OCI-LY3 (cell line): ENCODE results near the gene C16orf89.

Experiments
- H2AFZ ChIP-seq: fragments of 200-600, 300-600 bp; shearing (Covaris generic); 2 replicates; pipeline ENCODE4 v1.6.0; 2014; ENCODE audit warnings: antibody characterized with exemption, low read depth, low read length
- H3K27ac ChIP-seq: fragments of 200-600, 300-600 bp; sonication (generic); 2 replicates; pipeline ENCODE4 v1.5.1; 2014; ENCODE audit warnings: mild to moderate bottlenecking, low read length, moderate library complexity, mixed read lengths
- H3K27me3 ChIP-seq: fragments of 200-600, 300-600 bp; sonication (generic); 2 replicates; pipeline ENCODE4 v1.6.1; 2014; ENCODE audit warnings: low read depth, low read length, mixed read lengths
- H3K36me3 ChIP-seq: fragments of 200-600, 300-600 bp; sonication (generic); replicated peaks from 2 replicates; pipeline ENCODE3; 2014; ENCODE audit warnings: low read depth, low read length, mixed read lengths
- H3K4me1 ChIP-seq: fragments of 300-600, 200-600 bp; sonication (generic); 2 replicates; pipeline ENCODE4 v1.6.1; 2014; ENCODE audit warnings: low read length, mixed read lengths
- H3K4me2 ChIP-seq: fragments of 200-600, 300-600 bp; sonication (generic); 2 replicates; pipeline ENCODE4 v1.6.1; 2014; ENCODE audit warnings: low read length, mixed read lengths
- H3K4me3 ChIP-seq: fragments of 300-600, 200-600 bp; sonication (generic); 2 replicates; pipeline ENCODE4 v1.5.1; 2014; ENCODE audit warnings: antibody characterized with exemption, mild to moderate bottlenecking, low read length, moderate library complexity
- H3K79me2 ChIP-seq: fragments of 300-600, 200-600 bp; shearing (Covaris generic); 2 replicates; pipeline ENCODE4 v1.6.1; 2014; ENCODE audit warnings: mild to moderate bottlenecking, low read length, mixed read lengths
- H3K9ac ChIP-seq: fragments of 300-600, 200-600 bp; shearing (Covaris generic); 2 replicates; pipeline ENCODE4 v1.6.0; 2014; ENCODE audit warnings: mild to moderate bottlenecking, low read length, moderate library complexity
- H3K9me3 ChIP-seq: fragments of 200-600, 300-600 bp; shearing (Covaris generic); 2 replicates; pipeline ENCODE4 v1.6.1; 2014; ENCODE audit warnings: low read length, mixed read lengths; ENCODE audit not compliant: insufficient read depth
- H4K20me1 ChIP-seq: fragments of 200-600, 300-600 bp; sonication (generic); 2 replicates; pipeline ENCODE4 v1.6.1; 2016; ENCODE audit warnings: low read length, mixed read lengths; ENCODE audit not compliant: insufficient read depth
- CTCF ChIP-seq: fragments of 200-600, 300-600 bp; sonication (generic); IDR thresholded peaks from 2 replicates; pipeline ENCODE4 v1.5.1; 2014; ENCODE audit warnings: antibody characterized with exemption, low read length, low read depth
- EZH2phosphoT487 ChIP-seq: fragments of 200-600 bp; shearing (Covaris generic); IDR thresholded peaks from 2 replicates; pipeline ENCODE4 v1.6.1; 2018; ENCODE audit warnings: antibody characterized with exemption, mixed run types, low read depth

C16orf89 gene

DNA sequence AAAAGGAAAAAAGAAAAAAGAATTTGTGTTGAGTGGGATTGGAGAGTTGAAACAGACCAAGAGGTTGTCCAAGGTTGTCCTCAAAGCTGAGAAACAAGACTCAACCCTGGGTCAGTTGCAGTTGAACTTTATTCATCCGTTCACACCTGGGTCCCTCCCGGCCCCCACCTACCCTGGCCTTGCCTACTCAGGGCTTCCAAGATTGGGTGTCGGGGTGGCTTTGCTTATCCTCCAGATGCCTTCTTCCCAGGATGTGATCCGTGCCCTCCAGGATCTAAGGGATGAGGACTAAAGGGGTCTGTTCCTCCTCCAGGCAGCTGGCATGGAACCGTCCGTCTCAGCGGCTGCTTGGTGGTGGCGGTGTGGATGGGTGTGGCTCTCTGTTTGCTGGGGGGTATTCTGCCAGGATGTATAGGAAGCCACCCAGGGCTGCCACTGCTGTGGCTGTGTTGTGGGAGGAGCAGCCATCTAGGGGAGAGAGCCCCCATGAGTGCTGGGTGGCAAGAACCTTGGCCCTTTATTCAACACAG, 21.7 kb downstream of the C16orf89 start:
- H3K4me3 ChIP-seq: no peak overlapping the region
- no peak overlapping the region for H3K4me2 ChIP-seq
- no peak overlapping the region for H3K27ac ChIP-seq
- no peaks in the 10 kb centered on the region for H3K9me3 ChIP-seq
- no peak overlapping the region for H3K9ac ChIP-seq
- no peaks in the 10 kb centered on the region for H4K20me1 ChIP-seq
- H3K79me2 ChIP-seq: no peaks in the 10 kb centered on the region
- H2AFZ ChIP-seq: no peak overlapping the region
- TF ChIP-seq EZH2phosphoT487: no peak
- TF ChIP-seq CTCF: no peak
- peaks cover 9% of the 10 kb centered on the region; the same call in 1 of the 2 replicates for H3K4me1 ChIP-seq
- no peaks in the 10 kb centered on the region for H3K36me3 ChIP-seq
- H3K27me3 ChIP-seq: peaks cover 41% of the 10 kb centered on the region

GRCh38 chr16:5042574-5043171, 23.1 kb downstream of the C16orf89 start:
- H3K4me3 ChIP-seq: no peak overlapping the region
- no peaks in the 10 kb centered on the region for H3K9me3 ChIP-seq
- TF ChIP-seq EZH2phosphoT487 (no peak), CTCF (no peak)
- H3K27ac ChIP-seq: no peak overlapping the region
- H3K27me3 ChIP-seq: peaks cover 33% of the 10 kb centered on the region
- H2AFZ ChIP-seq: no peak overlapping the region
- H4K20me1 ChIP-seq: no peaks in the 10 kb centered on the region
- no peak overlapping the region for H3K9ac ChIP-seq
- no peaks in the 10 kb centered on the region for H3K79me2 ChIP-seq
- H3K36me3 ChIP-seq: no peaks in the 10 kb centered on the region
- peaks cover 9% of the 10 kb centered on the region; the same call in 1 of the 2 replicates for H3K4me1 ChIP-seq
- H3K4me2 ChIP-seq: no peak overlapping the region

DNA sequence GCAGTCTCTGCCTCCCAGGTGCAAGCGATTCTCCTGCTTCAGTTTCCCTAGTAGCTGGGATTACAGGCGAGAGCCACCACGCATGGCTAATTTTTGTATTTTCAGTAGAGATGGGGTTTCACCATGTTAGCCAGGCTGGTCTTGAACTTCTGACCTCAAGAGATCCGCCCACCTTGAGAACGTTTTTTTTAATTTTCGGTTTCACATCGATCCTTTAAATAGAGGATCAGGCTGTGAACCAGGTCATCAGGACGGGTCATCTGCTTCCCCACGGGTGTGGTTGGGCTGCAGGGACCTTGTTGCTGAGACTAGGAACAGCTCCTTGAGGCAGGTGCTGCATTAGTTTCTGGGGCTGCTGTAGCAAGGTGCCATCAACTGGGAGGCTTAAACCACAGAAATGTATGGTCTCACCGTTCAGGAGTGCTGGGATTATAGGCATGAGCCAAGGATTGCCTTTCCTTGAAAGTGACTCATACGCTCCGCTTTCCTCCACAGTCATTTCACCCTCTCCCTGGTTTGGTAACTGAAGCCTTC, 24.1 kb downstream of the C16orf89 start:
- H3K9me3 ChIP-seq: no peaks in the 10 kb centered on the region
- H3K36me3 ChIP-seq: no peaks in the 10 kb centered on the region
- H3K4me1 ChIP-seq: peaks cover 9% of the 10 kb centered on the region; the same call in 1 of the 2 replicates
- peak overlapping the region; percentile 10; the same call in 1 of the 2 replicates for H3K4me2 ChIP-seq
- H3K4me3 ChIP-seq: no peak overlapping the region
- H3K27ac ChIP-seq: no peak overlapping the region
- H4K20me1 ChIP-seq: no peaks in the 10 kb centered on the region
- no peak overlapping the region for H2AFZ ChIP-seq
- TF ChIP-seq CTCF (no peak), EZH2phosphoT487 (no peak)
- H3K79me2 ChIP-seq: no peaks in the 10 kb centered on the region
- no peak overlapping the region for H3K9ac ChIP-seq
- peaks cover 32% of the 10 kb centered on the region for H3K27me3 ChIP-seq

DNA sequence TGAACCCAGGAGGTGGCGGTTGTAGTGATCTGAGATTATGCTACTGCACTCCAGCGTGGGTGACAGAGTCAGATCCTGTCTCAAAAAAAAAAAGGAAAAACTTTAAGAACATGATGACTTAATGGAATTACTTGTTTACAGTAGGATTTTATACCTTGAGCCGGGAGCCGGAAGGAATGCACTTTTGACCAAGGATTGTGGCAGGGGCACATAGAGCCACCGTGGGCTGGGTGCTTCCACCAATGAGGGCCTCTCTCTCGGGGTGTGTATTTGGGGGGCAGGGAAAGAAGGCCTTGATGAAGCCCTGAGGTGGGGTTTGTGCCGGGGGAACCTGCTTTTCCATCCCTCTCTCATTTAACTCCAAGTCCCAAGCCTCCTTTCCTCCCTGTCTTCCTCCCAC, 25.3 kb downstream of the C16orf89 start:
- H3K79me2 ChIP-seq: no peaks in the 10 kb centered on the region
- H3K9ac ChIP-seq: no peak overlapping the region
- H3K4me3 ChIP-seq: no peak overlapping the region
- H3K27ac ChIP-seq: no peak overlapping the region
- no peaks in the 10 kb centered on the region for H3K9me3 ChIP-seq
- no peaks in the 10 kb centered on the region for H4K20me1 ChIP-seq
- H3K36me3 ChIP-seq: no peaks in the 10 kb centered on the region
- no peak overlapping the region for H2AFZ ChIP-seq
- H3K4me2 ChIP-seq: no peak overlapping the region
- TF ChIP-seq EZH2phosphoT487: no peak
- TF ChIP-seq CTCF: no peak
- H3K27me3 ChIP-seq: peaks cover 30% of the 10 kb centered on the region
- H3K4me1 ChIP-seq: peaks cover 9% of the 10 kb centered on the region; the same call in 1 of the 2 replicates
